ENCODE results near the gene MAP2.

DNA sequence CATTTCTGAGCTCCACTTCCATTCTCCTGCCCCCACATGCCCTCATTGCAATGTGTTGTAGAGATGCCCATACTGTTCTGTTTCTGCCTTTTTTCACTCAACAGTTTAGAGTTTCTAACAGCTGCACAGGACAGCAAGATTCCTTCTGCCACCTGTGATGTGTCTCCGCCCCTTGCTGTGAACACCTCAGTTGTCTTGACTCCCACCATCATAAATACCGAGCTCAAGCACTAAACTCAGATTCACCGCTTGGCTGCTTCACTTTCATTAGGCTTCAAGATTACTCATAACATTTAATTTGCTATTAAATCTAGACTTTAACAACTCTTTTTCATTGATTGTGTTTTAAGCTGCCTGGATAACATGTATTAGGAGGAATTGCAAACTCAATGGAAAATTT, 141.0 kb downstream of the MAP2 start:
- TF ChIP-seq, protein P1, sequence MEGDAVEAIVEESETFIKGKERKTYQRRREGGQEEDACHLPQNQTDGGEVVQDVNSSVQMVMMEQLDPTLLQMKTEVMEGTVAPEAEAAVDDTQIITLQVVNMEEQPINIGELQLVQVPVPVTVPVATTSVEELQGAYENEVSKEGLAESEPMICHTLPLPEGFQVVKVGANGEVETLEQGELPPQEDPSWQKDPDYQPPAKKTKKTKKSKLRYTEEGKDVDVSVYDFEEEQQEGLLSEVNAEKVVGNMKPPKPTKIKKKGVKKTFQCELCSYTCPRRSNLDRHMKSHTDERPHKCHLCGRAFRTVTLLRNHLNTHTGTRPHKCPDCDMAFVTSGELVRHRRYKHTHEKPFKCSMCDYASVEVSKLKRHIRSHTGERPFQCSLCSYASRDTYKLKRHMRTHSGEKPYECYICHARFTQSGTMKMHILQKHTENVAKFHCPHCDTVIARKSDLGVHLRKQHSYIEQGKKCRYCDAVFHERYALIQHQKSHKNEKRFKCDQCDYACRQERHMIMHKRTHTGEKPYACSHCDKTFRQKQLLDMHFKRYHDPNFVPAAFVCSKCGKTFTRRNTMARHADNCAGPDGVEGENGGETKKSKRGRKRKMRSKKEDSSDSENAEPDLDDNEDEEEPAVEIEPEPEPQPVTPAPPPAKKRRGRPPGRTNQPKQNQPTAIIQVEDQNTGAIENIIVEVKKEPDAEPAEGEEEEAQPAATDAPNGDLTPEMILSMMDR (IDR thresholded peaks at IDR 0.05): no peak
- TF ChIP-seq EZH2 (IDR thresholded peaks at IDR 0.05; ENCODE audit: borderline replicate concordance, insufficient read depth, low read depth, low read length, poor library complexity, severe bottlenecking): no peak

Data from B cell (primary cell).